GM10248 (cell line): Measurements from ENCODE around the gene C2orf92.

Experiments
- CTCF ChIA-PET: fragments of 300-600 bp; sonication (Branson Sonifier 250); formaldehyde crosslinking; extraction: SDS; loops from one replicate; lab custom pipeline; 2021; ENCODE audit warnings: antibody characterized with exemption; lab: Yijun Ruan, JAX
- POLR2A ChIA-PET: fragments of 350-650 bp; sonication (Branson Sonifier 250); formaldehyde crosslinking; extraction: SDS; loops from one replicate; lab custom pipeline; 2020; ENCODE audit warnings: antibody characterized with exemption; lab: Yijun Ruan, JAX
- DNase-seq: peaks from one replicate; pipeline ENCODE4 v3.0.0; 2012; ENCODE audit errors: extremely low spot score
- CTCF ChIP-seq: IDR thresholded peaks from 2 replicates; pipeline ENCODE4 v1.5.1; 2012; ENCODE audit warnings: mild to moderate bottlenecking, low read depth; ENCODE audit errors: extremely low read depth, missing control alignments, control extremely low read depth

C2orf92 gene

GRCh38 chr2:97646977-97647376 is 22.5 kb upstream of the C2orf92 start:
- ChIA-PET POLR2A (interaction anchor here (1.0 to 1.9 kb wide), 2 partner anchors 14 to 16 kb away, joined by 3 to 29 read pairs; partner anchors contain the start of gene ACTR1B), CTCF (interaction anchor here (1.0 to 8.1 kb wide), 5 partner anchors 11 to 56 kb away, joined by 3 to 60 read pairs (median 13); partner anchors contain the start of gene ACTR1B)
- DNase-seq, result peak; percentile 4
- TF ChIP-seq CTCF, result no peak

GRCh38 chr2:97651114-97651513 is 18.4 kb upstream of the C2orf92 start:
- DNase-seq, result no peak
- ChIA-PET POLR2A (interaction anchor here (1.0 to 3.5 kb wide), 3 partner anchors 9 to 12 kb away, joined by 7 to 14 read pairs (median 7); partner anchors contain the start of gene ACTR1B), CTCF (interaction anchor here (0.8 to 2.3 kb wide), 8 partner anchors 9 to 90 kb away, joined by 3 to 8 read pairs (median 7); partner anchors contain the start of gene ACTR1B)
- no peak for TF ChIP-seq CTCF

- POLR2A ChIA-PET, result interaction anchor here (0.6 to 3.5 kb wide), 2 partner anchors 10 to 26 kb away, joined by 4 to 14 read pairs; partner anchors contain the start of gene ACTR1B
- CTCF ChIA-PET, result interaction anchor here (1.5 kb wide), 1 partner anchor 9 kb away, joined by 4 read pairs; no protein-coding TSS in a partner anchor
Observed at GRCh38 chr2:97653473-97653872, 16.0 kb upstream of the C2orf92 start.

GRCh38 chr2:97653874-97654273 is 15.6 kb upstream of the C2orf92 start:
- no peak for TF ChIP-seq CTCF
- DNase-seq, result no peak
- ChIA-PET CTCF (interaction anchor here (1.5 kb wide), 1 partner anchor 8 kb away, joined by 4 read pairs; no protein-coding TSS in a partner anchor), POLR2A (interaction anchor here (0.6 to 3.5 kb wide), 2 partner anchors 9 to 26 kb away, joined by 4 to 14 read pairs; partner anchors contain the start of gene ACTR1B)

More at GRCh38 chr2:97653473-97653872, 16.0 kb upstream of the C2orf92 start:
- no peak for DNase-seq
- TF ChIP-seq CTCF, result no peak

- CTCF ChIA-PET, result interaction anchor here (1.5 to 1.8 kb wide), 2 partner anchors 8 to 46 kb away, joined by 4 to 5 read pairs; no protein-coding TSS in a partner anchor
- POLR2A ChIA-PET, result interaction anchor here (0.6 to 3.5 kb wide), 2 partner anchors 9 to 25 kb away, joined by 4 to 14 read pairs; partner anchors contain the start of gene ACTR1B
- no peak for TF ChIP-seq CTCF
- no peak for DNase-seq
Observed at GRCh38 chr2:97654309-97654708, 15.2 kb upstream of the C2orf92 start.

GRCh38 chr2:97654791-97655190 is 14.7 kb upstream of the C2orf92 start:
- DNase-seq, result no peak
- TF ChIP-seq CTCF, result no peak
- CTCF ChIA-PET, result interaction anchor here (1.8 kb wide), 1 partner anchor 45 kb away, joined by 5 read pairs; no protein-coding TSS in a partner anchor
- POLR2A ChIA-PET, result no interaction called here
